DND-41 (cell line): Measurements from ENCODE around the gene MFAP2.
"Not testable (repeated sequence)": the region's sequence is repeated elsewhere in the genome, so short reads cannot be mapped to it uniquely, and the experiment has no call there.

Experiments
- CTCF ChIP-seq: IDR thresholded peaks from 2 replicates; pipeline ENCODE4 v1.5.1; 2012; ENCODE audit warnings: borderline replicate concordance, low read length, moderate library complexity, mild to moderate bottlenecking; ENCODE audit not compliant: poor library complexity, severe bottlenecking; ENCODE audit errors: extremely low read depth
- EZH2 ChIP-seq: IDR thresholded peaks from 3 replicates; pipeline ENCODE4 v1.6.1; 2012; ENCODE audit warnings: borderline replicate concordance, low read depth, mild to moderate bottlenecking, moderate library complexity, low read length, inconsistent platforms; ENCODE audit not compliant: severe bottlenecking

- TF ChIP-seq CTCF, EZH2: not testable (repeated sequence)
These were observed 51.0 kb downstream of the MFAP2 start for GRCh38 chr1:16929146-16930041.
